ENCODE measurements around the gene RIIAD1.

RIIAD1 gene

DNA sequence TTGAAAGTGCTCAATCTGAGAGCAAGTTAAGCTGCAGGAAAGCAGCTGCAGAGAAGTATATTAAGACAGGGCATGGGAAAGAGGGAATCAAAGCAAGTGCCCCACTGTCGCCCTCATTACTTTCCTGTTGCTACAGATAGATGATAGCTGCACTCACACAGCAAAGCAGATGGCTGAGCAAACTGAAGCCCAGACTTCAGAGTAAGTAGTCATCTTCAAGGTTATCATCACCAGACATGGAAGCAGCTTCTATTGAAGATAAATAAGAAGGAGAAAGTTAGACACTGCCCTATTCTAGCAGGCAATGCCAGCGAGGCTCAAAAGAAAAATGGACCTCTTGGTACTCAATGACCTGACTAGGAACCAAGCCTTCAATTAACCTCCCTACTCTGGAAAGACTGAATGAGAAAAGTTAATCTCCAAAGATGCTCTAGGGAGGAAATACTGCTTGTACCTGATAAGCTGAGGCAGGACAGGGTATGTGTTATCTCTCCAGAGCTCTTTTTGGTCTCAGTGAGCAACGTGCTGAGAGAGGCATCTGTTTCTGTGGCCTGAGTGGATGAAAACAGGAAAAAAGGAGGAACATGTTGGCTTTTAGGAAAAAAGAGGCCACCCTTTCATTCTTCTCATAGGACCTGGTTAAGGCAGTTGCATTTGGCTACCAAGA is 53.1 kb downstream of the RIIAD1 start:
- no peak overlapping the region for H3K4me3 ChIP-seq (ENCODE audit: low read depth, low read length)
- TF ChIP-seq, protein P1, sequence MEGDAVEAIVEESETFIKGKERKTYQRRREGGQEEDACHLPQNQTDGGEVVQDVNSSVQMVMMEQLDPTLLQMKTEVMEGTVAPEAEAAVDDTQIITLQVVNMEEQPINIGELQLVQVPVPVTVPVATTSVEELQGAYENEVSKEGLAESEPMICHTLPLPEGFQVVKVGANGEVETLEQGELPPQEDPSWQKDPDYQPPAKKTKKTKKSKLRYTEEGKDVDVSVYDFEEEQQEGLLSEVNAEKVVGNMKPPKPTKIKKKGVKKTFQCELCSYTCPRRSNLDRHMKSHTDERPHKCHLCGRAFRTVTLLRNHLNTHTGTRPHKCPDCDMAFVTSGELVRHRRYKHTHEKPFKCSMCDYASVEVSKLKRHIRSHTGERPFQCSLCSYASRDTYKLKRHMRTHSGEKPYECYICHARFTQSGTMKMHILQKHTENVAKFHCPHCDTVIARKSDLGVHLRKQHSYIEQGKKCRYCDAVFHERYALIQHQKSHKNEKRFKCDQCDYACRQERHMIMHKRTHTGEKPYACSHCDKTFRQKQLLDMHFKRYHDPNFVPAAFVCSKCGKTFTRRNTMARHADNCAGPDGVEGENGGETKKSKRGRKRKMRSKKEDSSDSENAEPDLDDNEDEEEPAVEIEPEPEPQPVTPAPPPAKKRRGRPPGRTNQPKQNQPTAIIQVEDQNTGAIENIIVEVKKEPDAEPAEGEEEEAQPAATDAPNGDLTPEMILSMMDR (conservative IDR thresholded peaks at IDR 0.05; ENCODE audit: low read depth, low read length): no peak
- DNase-seq (ENCODE audit: low read depth): no peak

DNA sequence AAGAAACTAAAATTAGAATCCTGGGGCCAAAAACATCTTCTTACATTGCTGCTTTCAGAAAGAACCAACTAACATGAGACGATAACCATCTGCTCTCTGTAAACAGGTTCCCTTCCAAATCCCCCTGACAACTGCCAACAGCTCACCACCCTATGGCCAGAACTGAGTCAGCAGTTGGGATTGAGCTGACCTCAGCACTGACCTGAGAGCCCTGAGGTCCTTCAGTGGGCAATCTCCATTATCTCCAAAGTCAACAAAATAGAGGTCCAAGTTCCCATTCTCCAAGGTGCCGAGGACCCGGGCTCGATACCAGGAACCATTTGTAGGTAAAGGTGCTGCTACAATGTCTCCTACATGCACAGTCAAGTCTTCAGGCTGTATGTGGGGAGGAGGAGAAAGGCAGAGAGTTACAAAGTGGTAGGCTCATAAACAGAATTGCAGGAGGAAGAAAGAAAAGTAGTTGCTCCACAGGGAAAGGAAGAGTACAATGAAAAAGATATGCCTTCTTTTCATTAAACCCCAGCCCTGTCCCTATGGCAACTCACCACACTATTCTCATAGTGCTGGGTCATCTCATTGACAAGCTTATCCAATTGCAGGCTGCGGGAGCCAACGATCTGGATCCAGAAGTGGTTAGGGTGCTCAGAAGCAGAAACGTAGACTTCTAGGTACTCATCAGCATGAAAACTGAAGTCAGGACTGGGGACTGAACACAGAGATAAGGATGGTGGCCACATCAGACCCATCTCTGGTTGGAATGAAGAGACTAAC is 54.8 kb downstream of the RIIAD1 start:
- TF ChIP-seq, protein P1 (conservative IDR thresholded peaks at IDR 0.05; ENCODE audit: low read depth, low read length): no peak
- no peak for DNase-seq (ENCODE audit: low read depth)
- H3K4me3 ChIP-seq (ENCODE audit: low read depth, low read length): no peak overlapping the region

DNA sequence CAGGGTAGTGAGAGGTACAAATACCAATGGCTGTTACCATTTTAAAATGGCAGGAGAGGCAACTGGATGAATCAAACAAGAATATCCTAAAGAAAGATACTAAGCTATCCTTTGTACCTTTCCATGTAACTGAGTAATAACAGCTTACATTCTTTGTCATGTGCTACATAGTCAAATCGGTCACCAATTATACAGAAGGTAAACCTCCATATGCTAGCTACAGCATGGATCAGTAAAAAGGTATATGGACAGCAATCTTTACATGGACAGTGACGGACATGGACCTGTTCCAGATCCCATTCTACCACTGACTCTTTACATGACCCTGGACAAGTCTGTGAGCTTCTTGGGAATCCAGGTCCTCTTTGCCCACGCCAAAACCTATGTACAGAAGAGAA is 55.3 kb downstream of the RIIAD1 start:
- TF ChIP-seq, protein P1 (conservative IDR thresholded peaks at IDR 0.05; ENCODE audit: low read depth, low read length): no peak
- DNase-seq (ENCODE audit: low read depth): no peak
- no peak overlapping the region for H3K4me3 ChIP-seq (ENCODE audit: low read depth, low read length)

DNA sequence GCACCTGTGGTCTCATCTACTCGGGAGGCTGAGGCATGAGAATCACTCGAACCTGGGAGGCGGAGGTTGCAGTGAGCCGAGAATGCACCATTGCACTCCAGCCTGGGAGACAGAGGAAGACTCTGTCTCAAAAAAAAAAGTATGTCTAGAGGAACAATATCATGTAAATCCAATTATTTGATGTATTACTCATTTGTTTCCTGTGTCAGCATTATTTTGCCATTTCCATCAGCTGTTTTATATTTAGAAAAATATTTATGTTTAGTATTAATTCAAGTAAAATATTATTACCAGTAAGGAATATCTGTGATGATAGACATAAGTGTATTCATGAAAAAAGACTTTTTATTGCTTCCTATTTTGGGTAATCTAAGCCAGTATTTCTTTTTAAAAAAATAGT is 56.0 kb downstream of the RIIAD1 start:
- no peak overlapping the region for H3K4me3 ChIP-seq (ENCODE audit: low read depth, low read length)
- TF ChIP-seq, protein P1 (conservative IDR thresholded peaks at IDR 0.05; ENCODE audit: low read depth, low read length): no peak
- no peak for DNase-seq (ENCODE audit: low read depth)

Data from choroid plexus epithelial cell (primary cell).